GM18499 (cell line): Measurements from ENCODE around the gene NCK2.
"Not testable (repeated sequence)": the region's sequence is repeated elsewhere in the genome, so short reads cannot be mapped to it uniquely, and the experiment has no call there.

Source experiments
- ATAC-seq: cut with Tn5 transposase; IDR thresholded peaks from one replicate; pipeline ENCODE4 v1.9.1; 2021; ENCODE audit warnings: moderate number of reproducible peaks; ENCODE audit not compliant: insufficient read depth, unreplicated experiment

The NCK2 gene

DNA sequence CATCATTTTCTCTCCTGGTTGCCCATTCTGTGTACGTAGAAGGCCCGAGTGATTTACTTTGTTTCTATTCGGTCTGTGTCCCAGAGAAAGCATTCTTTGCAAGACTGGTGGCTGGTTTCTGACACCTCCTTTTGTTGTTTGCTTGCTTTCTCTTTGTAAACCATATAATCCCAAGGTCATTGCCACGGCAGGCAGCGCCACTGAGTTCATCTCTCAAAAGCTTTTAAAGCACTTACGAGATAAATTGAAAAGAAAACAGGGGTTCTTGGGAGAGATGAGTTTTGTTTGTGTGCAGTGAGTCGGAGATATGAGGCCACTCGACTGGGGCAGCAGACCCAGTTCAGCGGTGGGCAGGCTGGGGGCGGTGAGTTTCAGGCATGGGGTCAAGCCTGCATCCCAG is 137.6 kb downstream of the NCK2 start:
- ATAC-seq = no peak

DNA sequence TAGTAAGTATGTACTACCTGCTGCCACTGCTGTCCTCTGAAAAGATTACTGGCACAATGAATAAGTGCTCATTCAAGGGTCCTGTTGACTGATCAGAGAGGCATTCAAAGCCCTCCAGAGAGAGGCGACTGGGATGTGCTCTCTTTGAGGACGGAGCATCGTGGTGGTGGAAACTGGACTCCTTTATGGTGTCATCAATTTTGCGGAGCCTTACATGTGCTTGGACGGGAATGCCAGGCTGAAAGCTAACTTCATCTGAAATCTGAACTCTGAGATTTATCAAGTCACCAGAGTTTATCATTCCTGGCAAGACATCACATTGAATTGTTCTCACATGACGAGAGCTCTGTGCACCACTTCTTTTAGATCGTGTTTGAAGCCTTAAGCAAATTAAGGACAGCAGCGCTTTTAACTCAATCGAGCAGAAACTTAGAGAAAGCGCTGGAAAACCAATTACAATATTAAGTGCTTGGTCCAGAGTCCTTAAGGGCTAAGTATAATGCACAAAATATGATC is 138.3 kb downstream of the NCK2 start:
- ATAC-seq = no peak

DNA sequence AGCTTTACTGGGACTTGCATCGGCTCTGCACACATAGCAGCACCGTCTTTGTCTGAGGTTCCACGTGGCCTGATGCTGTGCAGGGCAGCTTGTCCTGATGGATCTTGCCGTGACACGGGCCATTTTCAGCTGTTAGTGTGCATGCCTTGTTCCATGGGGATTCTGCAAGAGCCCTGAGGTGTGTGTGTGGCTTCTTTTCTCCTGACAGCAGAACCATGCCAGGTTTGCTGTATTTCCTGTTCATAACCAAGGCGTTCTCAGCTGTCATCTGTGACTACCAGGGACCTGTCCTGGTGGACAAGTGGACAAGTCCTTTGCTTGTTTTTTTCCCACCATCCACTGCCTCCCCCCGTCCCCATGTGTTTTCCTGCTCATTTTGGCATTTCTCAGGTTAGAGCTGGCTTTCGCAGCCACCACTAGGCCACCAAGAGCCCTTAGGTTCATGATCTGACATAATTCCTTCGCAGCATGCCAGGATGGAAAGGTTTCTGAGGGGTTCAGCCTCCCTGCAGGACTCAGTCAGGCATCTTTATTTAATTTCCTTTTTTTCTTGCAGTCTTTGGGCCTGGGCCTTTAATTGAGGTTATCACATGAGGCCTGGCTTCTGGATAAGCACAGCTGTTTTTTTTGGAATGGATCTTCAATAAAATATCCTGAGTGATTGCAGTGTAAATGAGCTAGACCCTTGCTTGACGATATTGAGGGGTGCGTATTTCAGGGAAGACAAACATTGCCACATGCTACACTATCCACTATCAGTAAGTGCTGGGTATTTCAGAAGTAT is 139.4 kb downstream of the NCK2 start:
- ATAC-seq = no peak

DNA sequence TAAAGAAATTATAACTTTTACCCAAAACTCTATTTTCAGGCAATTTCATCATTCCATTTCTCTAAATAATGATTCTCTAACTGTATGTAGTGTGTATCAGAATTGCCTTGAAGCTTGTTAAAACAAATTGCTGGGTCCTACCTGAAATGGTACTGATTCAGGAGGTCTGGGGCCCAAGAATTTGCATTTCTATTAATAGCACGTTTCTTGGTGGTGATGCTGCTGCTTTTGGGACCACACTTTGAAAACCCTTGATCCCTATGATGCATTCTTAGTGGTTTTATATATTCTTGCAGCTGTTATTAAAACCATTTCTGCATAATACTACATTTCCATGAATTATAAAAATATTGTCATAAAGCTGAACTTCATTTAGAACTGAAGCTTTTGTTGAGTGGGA is 140.7 kb downstream of the NCK2 start:
- ATAC-seq = no peak

DNA sequence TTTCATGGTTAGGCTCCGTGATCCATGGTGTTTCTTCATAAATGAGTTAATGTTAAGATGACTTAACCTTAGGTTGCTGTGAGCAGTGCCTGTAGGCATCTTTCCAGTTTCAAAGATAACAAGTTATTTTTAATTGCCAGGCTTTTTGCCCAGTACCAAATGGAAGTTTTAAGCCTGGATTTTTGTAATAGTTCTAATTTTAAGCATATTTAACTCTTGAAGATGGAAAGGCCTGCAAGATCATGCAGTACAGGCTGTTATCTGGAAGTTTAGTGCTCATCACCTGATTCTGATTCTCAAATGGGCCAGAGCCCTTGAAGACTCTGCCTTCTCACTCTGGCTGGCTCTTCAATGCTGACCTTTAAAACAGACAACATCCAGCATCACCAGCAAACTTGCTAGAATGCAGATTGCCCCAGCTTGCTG is 141.3 kb downstream of the NCK2 start:
- no peak for ATAC-seq

DNA sequence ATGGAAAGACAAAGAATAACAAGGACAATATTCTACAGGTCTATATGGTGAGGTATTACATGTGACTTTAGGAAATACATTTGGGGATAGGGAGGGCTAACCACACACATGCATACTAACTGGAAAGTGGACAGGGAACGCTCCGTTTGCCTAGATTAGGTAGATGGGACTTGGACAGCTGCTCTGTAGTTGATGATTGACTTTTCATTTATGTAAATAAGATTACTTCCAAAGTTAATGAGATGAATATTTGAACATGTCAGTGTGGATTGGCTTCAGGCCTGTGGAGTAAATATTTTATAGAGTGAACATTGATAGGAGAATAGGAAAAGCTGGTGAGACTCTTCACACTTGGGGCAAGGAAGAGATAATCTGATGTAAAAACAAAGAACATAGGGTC is 142.0 kb downstream of the NCK2 start:
- no peak for ATAC-seq

DNA sequence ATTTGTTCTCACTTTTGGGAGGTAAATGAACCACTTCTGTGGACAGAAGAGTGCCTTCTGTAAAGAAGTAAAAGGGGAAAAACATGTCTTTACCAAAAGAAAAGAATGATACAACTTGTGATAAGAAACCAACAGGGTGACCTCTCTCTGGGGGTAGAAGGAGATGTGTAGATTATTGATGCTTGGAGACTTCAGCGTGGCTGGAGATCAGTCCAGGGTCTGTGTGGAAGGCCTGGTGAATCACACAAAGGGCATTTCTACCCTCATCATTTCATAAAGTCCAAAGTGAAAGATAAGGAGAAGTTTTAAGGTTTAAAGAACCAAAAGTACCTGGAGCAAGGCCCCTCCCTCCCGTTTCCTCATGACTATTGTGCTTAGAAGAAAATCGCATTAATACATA is 142.5 kb downstream of the NCK2 start:
- no peak for ATAC-seq

DNA sequence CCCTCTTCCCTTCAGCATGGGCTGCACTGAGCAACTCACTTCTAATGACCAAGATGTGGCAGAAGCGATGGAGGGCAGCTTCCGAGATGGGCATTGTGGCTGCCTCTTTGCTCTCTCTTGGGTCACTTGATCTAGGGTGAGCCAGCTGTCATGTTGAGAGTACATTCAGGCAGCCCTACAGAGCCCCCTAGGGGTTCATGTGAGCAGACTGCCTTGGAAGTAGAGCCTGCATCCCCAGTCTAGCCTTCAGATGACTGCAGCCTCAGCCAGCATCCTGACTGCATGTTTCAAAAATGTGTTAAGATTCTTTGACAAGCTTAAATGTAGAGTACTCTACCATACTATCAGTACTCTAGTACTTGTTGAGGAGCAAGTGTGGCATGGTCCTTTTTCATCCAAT is 143.9 kb downstream of the NCK2 start:
- ATAC-seq = no peak

DNA sequence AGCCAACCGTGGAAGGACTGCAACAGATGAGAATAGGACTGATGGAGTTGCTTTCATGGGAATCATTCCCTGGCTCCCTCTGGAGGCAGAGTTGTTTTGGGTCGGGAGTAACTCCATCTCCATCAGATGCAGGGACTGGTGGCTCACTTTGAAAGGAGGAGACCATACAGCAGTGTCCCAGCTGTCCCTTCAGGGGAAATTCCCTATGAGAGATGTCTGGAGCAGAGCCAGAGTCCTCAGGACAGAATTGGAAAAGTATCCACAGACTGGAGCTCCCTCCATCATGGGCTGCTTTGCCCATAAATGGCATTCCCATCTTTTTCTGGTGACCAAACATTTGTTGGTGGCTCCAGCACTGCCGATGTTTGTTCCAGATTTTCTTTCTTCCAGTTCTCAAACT is 144.3 kb downstream of the NCK2 start:
- no peak for ATAC-seq

DNA sequence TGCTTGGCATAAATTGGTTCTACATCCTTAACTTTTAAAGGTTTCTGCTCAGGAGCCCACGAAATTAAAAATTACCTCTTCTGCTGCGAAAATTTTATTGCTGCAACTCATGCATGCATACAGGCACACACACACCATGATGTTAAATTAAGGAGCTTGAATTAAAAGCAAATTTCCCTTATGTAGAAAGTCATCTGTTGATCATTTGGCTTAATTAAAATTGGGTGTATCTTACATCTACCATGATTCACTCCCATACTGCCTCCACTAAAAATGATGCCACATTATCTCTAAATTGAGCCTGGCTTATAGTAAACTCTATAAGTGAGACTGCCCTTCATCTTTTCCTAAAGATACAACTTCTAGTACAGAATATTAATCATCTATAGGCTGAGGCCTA is 145.4 kb downstream of the NCK2 start:
- no peak for ATAC-seq

DNA sequence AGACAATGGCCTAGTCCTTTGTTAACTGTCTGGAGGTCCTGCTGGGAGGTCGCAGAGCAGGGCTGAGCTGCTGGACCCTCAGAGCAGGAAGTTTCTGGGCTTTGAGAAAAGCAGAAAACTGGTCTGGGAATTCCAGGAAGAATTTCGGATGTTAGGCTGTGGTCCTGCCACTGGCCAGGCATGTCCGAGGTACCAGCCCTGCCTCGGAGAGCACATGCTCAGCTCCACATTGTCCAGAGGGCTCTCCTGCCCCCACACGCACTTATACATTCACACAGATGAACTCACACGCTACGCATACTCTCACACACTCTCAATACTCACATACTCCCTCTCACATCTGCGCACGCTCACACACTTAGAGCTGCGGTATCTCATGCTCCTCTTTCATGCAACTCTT is 146.1 kb downstream of the NCK2 start:
- ATAC-seq = no peak

DNA sequence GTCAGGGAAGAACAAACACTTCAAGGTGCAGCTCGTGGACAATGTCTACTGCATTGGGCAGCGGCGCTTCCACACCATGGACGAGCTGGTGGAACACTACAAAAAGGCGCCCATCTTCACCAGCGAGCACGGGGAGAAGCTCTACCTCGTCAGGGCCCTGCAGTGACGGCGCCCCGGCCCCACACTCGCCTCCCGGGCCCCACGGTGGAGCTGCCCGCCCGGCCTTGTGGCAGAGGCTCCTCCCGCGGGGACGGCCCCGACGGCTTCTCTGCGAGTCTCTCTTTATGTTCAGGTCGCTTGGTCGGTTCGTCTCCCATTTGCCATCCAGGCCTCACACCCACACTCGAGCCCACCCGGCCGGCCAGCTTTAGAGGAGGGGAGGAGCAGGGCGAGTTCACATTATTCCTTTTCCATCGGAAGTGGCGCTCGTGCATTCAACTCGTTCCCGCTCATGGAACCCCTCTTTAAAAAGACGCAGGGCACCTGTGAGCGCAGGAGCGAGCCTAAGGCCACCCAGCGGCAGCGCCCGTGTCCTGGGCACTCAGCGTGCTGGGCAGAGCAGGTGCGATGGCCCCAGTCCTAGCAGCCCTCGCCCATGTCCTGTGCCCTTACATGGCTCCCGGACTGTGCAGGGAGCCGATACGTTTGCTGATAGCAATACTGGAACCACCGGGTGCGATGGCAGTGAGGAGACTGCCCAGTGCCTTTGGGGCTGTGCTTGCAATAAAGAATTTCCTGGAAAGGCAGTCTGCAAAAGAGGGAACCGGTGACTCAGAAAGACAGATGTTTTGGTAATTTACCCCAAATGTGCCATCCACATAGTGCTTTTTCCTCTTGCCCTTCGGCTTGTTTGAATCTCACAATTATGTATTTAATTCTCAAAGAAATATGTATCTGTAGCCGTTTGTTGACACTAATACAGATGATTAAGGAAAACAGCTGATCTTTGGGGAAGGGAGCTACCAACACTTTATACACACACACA is 148.6 kb downstream of the NCK2 start:
- no peak for ATAC-seq

DNA sequence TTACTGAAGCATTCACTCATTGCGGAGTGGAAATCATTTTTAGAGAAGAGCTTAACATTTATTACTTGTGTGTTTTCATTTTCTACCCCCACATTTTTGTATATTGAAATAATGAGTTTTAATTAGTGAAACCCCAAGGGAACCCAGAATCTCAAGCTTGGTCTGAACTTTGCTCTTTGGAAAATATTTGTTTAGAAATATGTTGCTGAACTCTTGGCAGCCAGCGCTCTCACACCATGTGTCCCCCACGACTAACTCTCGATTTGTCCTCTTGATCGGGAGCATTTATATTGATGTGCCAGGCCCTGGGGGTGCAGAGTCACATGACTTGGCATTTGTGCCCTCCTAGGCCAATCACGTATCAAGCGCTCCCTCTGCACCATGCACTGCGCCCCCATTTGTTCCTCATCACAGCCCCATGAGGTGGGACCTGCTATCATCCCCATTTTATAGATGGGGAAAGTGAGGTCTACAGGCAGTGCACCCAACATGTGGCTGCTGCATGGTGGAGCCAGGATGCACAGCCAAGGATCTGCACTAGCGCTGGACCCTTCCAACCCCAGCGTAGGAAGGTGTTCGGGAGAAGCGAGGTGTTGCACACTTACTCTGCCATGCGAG is 149.7 kb downstream of the NCK2 start:
- ATAC-seq = no peak

DNA sequence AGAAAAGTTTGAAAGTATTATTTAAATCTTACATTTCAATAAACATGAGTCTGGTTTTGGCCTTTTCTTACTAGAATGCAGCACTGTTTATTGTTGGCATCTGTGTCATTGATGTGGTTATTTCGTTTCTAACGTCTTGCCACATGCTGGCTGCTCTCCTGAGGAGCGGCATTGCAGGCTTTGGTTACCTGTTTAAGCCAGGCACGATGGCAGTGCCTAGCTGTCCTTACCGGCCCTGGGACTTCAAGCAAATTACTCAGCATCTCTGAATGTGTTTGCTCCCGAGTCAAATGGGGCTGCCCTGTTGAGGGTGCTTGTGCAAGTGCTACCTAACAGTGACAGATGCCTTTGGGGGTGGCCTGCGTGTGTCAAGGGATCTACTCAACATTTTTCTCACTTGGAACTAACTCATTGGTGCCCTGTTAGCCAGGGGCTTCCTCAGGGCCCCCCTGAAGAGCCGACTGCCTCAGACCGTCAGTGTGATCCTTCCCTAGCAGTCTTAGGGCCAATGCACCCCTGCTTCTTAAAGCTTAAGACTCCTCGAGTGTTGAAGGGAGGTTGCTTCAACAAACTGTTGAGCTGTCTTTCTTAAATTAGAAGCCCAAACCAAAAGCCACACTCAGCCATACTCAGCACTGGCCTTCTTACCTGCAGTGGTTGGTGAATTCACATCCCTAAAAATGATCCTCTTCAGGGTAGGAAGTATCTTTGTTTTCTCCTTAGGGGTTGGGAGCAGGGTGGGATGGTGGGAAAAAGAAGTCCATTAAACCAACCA is 151.5 kb downstream of the NCK2 start:
- no peak for ATAC-seq

DNA sequence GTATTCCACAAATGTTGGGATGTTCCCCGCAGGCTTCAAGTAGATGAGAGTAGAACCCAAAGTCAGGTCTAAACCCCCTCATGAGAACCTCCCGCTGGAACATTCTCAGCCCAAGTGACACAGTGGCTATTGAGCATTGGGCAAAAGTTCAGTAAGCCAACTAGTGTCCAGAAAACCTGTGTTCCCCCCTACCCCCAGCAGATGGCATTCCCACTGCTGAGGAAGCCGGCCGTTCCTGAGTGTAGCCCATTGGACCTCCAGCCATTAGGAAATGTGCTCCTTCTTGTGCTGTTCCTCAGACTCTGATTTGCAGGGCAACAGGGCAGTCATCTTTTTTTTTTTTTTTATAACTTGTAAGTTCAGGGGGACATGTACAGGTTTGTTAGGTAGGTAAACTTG is 152.1 kb downstream of the NCK2 start:
- no peak for ATAC-seq

DNA sequence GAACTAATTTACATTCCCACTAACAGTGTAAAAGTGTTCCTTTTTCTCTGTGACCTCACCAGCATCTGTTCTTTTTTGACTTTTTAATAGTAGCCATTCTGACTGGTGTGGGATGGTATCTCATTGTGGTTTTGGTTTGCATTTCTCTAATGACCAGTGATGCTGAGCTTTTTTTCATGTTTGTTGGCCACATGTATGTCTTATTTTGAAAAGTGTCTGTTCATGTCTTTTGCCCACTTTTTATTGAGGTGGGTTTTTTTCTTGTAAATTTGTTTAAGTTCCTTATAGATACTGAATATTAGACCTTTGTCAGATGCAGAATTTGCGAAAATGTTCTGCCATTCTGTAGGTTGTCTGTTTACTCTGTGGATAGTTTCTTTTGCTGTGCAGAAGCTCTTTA is 153.0 kb downstream of the NCK2 start:
- not testable (repeated sequence) for ATAC-seq

DNA sequence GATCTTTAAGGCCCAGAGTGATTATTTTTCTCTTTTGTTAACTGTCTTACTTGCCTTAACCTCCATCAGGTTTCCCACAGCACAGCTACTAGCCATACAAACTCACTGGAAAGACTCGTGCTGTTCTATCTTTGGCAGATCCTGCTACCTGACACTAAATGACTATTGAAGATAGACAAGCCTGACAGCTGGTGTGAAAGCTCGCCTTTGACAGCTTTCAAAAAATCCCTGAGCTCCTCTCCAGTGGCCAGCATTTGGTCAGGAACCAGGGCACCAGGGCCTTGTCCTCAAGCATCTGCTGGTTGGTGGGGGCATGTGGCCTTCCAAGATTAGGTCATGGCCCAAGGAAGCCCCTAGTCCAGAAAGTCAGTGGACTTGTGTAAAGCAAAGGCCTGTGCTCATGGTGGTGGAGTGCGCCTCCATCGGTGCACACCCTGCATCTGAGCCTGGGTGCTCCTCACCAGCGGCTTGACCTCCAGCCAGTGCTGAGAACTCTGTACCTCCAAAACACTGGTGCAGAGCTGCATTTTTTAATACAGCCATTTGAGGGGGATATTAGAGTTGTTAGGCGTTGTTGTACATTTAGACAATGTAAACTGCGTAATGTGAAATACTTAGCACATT is 158.5 kb downstream of the NCK2 start:
- ATAC-seq = no peak

DNA sequence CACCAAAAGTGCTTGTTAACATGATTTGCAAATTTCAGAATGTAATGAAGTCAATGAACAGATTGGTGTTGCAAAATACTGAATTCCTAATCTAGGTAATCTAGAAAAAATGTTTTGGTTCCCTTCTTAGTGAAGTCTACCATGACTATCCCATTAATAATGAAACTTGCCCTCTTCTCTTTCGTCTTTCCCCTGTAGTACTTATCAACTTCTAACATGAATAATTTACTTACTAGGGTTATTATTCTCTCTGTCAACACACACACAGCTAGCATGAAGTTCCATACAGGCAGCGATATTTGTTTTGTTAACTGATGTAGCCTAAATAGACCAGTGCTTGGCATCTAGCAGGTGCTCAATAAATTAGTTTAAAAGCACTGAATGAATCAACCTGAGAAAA is 160.2 kb downstream of the NCK2 start:
- peak; percentile 82 for ATAC-seq

DNA sequence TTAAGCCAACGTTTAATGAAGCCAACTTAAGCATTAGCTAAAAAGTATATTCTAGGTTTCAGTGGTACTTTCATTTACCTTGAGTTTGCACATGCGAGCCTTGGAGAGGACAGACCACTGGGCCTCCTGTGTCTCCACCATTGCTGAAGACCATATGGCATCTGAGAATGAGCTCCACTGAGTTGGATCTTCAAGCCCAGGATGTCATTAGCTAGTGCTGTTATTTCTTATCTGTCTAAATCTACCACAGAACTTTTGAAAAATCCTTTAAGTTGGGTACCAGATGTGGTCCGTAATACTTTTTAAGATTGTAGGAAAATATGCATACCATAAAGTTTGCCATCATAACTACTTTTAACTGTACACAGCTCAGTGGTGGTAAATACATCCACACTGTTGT is 161.8 kb downstream of the NCK2 start:
- no peak for ATAC-seq

DNA sequence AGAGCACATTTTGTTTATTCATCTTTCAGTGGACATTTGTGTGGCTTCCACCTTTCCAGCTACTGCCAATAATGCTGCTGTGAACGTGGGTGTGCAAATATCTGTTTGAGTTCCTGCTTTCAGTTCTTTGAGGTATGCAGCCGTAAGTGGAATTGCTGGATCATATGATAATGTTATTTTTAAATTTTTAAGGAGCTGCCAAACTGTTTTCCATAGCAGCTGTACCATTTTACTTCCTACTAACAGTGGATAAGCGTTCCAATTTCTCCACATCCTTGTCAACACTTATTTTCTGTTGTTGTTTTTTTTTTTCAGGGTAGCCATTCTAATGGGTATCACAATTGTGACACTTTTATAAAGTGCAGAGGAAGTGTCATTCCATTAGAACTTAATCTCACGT is 162.5 kb downstream of the NCK2 start:
- ATAC-seq = no peak
